ENCODE measurements around the gene ATP9A.
"Not testable (repeated sequence)": the region's sequence is repeated elsewhere in the genome, so short reads cannot be mapped to it uniquely, and the experiment has no call there.

ATP9A gene

DNA sequence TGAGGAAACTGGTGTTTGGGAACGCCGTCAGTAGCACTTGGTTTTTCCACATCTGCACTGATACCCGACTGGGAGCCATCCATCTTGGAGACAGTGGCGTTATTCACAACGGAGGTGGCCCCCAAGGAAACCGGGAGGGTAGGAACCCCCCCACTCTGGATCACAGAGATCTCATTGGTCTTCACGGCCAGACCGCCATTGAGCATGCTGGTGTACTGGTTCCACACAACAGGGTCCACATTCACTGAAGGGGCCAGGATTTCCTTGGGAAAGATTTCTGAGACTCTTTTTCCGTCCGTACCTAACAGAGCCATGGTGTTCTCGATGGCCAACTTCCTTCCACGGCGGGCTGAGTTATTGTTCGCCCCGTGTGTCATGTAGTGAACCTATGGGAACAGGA, 16.1 kb upstream of the ATP9A start:
- DNase-seq (ENCODE audit: low read depth, low spot score): no peak
- ChIA-PET CTCF (interaction anchor here (0.7 to 2.6 kb wide), 2 partner anchors 12 to 15 kb away, joined by 3 to 15 read pairs; no protein-coding TSS in a partner anchor), POLR2A (no interaction called here)
- H3K4me3 ChIP-seq (ENCODE audit: low read depth, low read length): no peak overlapping the region
- TF ChIP-seq, protein P1, sequence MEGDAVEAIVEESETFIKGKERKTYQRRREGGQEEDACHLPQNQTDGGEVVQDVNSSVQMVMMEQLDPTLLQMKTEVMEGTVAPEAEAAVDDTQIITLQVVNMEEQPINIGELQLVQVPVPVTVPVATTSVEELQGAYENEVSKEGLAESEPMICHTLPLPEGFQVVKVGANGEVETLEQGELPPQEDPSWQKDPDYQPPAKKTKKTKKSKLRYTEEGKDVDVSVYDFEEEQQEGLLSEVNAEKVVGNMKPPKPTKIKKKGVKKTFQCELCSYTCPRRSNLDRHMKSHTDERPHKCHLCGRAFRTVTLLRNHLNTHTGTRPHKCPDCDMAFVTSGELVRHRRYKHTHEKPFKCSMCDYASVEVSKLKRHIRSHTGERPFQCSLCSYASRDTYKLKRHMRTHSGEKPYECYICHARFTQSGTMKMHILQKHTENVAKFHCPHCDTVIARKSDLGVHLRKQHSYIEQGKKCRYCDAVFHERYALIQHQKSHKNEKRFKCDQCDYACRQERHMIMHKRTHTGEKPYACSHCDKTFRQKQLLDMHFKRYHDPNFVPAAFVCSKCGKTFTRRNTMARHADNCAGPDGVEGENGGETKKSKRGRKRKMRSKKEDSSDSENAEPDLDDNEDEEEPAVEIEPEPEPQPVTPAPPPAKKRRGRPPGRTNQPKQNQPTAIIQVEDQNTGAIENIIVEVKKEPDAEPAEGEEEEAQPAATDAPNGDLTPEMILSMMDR (IDR thresholded peaks at IDR 0.05; ENCODE audit: insufficient read depth, low read length, missing control alignments): no peak

GRCh38 chr20:51778229-51778759, 10.1 kb upstream of the ATP9A start:
- POLR2A ChIA-PET; DNase-seq (ENCODE audit: low read depth, low spot score); H3K4me3 ChIP-seq (ENCODE audit: low read depth, low read length): not testable (repeated sequence)
- CTCF ChIA-PET: interaction anchor here (1.0 to 1.5 kb wide), 3 partner anchors 11 to 302 kb away, joined by 3 read pairs; no protein-coding TSS in a partner anchor

- ChIA-PET POLR2A (no interaction called here), CTCF (interaction anchor here (0.6 to 2.3 kb wide), 2 partner anchors 22 to 24 kb away, joined by 3 to 8 read pairs; no protein-coding TSS in a partner anchor)
- TF ChIP-seq, protein P1 (IDR thresholded peaks at IDR 0.05; ENCODE audit: insufficient read depth, low read length, missing control alignments): no peak
- no peak for DNase-seq (ENCODE audit: low read depth, low spot score)
- no peak overlapping the region for H3K4me3 ChIP-seq (ENCODE audit: low read depth, low read length)
Measured at GRCh38 chr20:51775241-51775640, 7.1 kb upstream of the ATP9A start.

- H3K4me3 ChIP-seq (ENCODE audit: low read depth, low read length): no peak overlapping the region
- DNase-seq (ENCODE audit: low read depth, low spot score): no peak
- TF ChIP-seq, protein P1 (IDR thresholded peaks at IDR 0.05; ENCODE audit: insufficient read depth, low read length, missing control alignments): no peak
- ChIA-PET CTCF (no interaction called here), POLR2A (no interaction called here)
Measured at GRCh38 chr20:51772236-51772635, 4.0 kb upstream of the ATP9A start.

GRCh38 chr20:51769976-51770615, 1.9 kb upstream of the ATP9A start:
- TF ChIP-seq, protein P1 (IDR thresholded peaks at IDR 0.05; ENCODE audit: insufficient read depth, low read length, missing control alignments): no peak
- POLR2A ChIA-PET: no interaction called here
- DNase-seq (ENCODE audit: low read depth, low spot score): no peak
- CTCF ChIA-PET: no interaction called here
- no peak overlapping the region for H3K4me3 ChIP-seq (ENCODE audit: low read depth, low read length)

DNA sequence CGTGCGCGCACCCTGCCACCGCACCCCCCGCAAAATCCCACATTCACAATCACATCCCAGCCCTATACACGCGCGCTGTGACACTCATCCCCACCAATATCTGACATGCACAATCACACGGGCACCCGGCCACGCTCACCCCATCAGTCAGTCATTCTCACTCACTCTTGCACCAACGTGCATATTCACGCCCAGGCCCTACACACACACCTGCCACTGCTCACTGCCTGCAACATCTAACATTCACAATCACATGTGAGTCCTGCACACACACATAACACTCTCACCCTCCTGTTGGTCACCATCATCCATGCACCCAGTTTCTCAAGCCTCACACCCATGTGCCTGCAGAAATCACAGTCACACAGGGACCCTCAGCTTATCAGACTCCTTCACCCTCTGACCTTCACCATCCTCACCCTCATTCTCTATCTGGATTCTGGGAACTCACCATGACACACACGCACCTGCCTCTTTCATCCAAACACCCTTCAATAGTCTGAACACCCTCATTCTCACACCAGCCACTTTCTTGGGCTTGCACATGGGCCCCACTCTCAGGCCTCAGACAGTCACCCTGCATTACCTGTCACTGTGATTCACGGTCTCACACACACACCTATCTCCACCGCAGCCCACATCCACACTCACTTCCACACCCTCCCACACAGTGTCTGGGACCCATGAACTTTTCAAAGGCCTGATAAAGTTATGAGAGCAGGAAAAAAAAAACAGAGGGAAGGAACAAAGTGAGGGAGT, 748 bp upstream of the ATP9A start:
- TF ChIP-seq, protein P1 (IDR thresholded peaks at IDR 0.05; ENCODE audit: insufficient read depth, low read length, missing control alignments): no peak
- peak overlapping the region; percentile 72 for H3K4me3 ChIP-seq (ENCODE audit: low read depth, low read length)
- CTCF ChIA-PET: interaction anchor here (1.6 kb wide), 1 partner anchor 31 kb away, joined by 4 read pairs; no protein-coding TSS in a partner anchor
- POLR2A ChIA-PET: no interaction called here
- DNase-seq (ENCODE audit: low read depth, low spot score): no peak

All from AG04449 (cell line).